ENCODE results near the gene TBKBP1. TPM values are rescaled to one million over a fixed set of nuclear protein-coding genes. Genes with fewer than 3 reads are reported as not detected.

TBKBP1 gene
- total and polyA plus RNA-seq, 8 donors: 2.9 to 14.3 (median 6.3) TPM

GRCh38 chr17:47702391-47702995, 8.5 kb downstream of the TBKBP1 start:
- Histone ChIP-seq H3K36me3 (peaks cover 9 to 39% (median 32%) of the 10 kb centered on the region in 4 donors), H3K4me1 (peaks cover 9 to 49% (median 18%) of the 10 kb centered on the region in 4 donors), H3K27me3 (no peaks in the 10 kb centered on the region), H3K4me3 (no peak overlapping the region), H3K27ac (no peak overlapping the region), H3K9me3 (no peaks in the 10 kb centered on the region)
- intact Hi-C loops (cut with DNase I; ENCODE audit: low total_unique reads): no loop called here
- DNase-seq: no peak
- WGBS, 5 donors: 84 to 92% (median 89%) methylated on average over 12 of the region's 12 CpGs
- TF ChIP-seq CTCF (IDR thresholded peaks at IDR 0.05) (no peak), POLR2A (IDR thresholded peaks at IDR 0.05) (no peak), POLR2AphosphoS5 (IDR thresholded peaks at IDR 0.05) (no peak), EP300 (IDR thresholded peaks at IDR 0.05) (no peak)

GRCh38 chr17:47703191-47703591, 9.2 kb downstream of the TBKBP1 start:
- intact Hi-C loops (cut with DNase I; ENCODE audit: low total_unique reads): no loop called here
- Histone ChIP-seq H3K27ac (no peak overlapping the region), H3K27me3 (no peaks in the 10 kb centered on the region), H3K4me3 (no peak overlapping the region), H3K36me3 (peaks cover 9 to 36% (median 32%) of the 10 kb centered on the region in 4 donors), H3K4me1 (peaks cover 14 to 56% (median 23%) of the 10 kb centered on the region in 4 donors), H3K9me3 (no peaks in the 10 kb centered on the region)
- TF ChIP-seq POLR2A (IDR thresholded peaks at IDR 0.05) (no peak), EP300 (IDR thresholded peaks at IDR 0.05) (no peak), CTCF (IDR thresholded peaks at IDR 0.05) (no peak), POLR2AphosphoS5 (IDR thresholded peaks at IDR 0.05) (no peak)
- no peak for DNase-seq
- 53 to 79% (median 68%) methylated on average over 15 of the region's 15 CpGs for WGBS, 5 donors

- 84 to 93% (median 88%) methylated on average over 5 of the region's 5 CpGs for WGBS, 5 donors
- TF ChIP-seq EP300 (IDR thresholded peaks at IDR 0.05) (no peak), POLR2AphosphoS5 (IDR thresholded peaks at IDR 0.05) (no peak), CTCF (IDR thresholded peaks at IDR 0.05) (no peak)
- intact Hi-C loops (cut with DNase I; ENCODE audit: low total_unique reads): no loop called here
- DNase-seq: no peak
- H3K27ac ChIP-seq: peak overlapping the region in 1 of 5 donors; percentile 22
- H3K27me3 ChIP-seq: no peaks in the 10 kb centered on the region
- peaks cover 9 to 36% (median 31%) of the 10 kb centered on the region in 4 donors for H3K36me3 ChIP-seq
- peaks cover 15 to 60% (median 27%) of the 10 kb centered on the region in 4 donors for H3K4me1 ChIP-seq
- no peak overlapping the region for H3K4me3 ChIP-seq
- no peaks in the 10 kb centered on the region for H3K9me3 ChIP-seq
These were observed 9.7 kb downstream of the TBKBP1 start for GRCh38 chr17:47703671-47704070.

GRCh38 chr17:47704116-47704515, 10.2 kb downstream of the TBKBP1 start:
- TF ChIP-seq POLR2A (IDR thresholded peaks at IDR 0.05) (no peak), CTCF (IDR thresholded peaks at IDR 0.05) (no peak), POLR2AphosphoS5 (IDR thresholded peaks at IDR 0.05) (no peak), EP300 (IDR thresholded peaks at IDR 0.05) (no peak)
- no peaks in the 10 kb centered on the region for H3K9me3 ChIP-seq
- DNase-seq: no peak
- peaks cover 15 to 60% (median 27%) of the 10 kb centered on the region in 4 donors for H3K4me1 ChIP-seq
- peaks cover 9 to 37% (median 30%) of the 10 kb centered on the region in 4 donors for H3K36me3 ChIP-seq
- intact Hi-C loops (cut with DNase I; ENCODE audit: low total_unique reads): no loop called here
- 66 to 85% (median 76%) methylated on average over 14 of the region's 14 CpGs for WGBS, 5 donors
- H3K4me3 ChIP-seq: no peak overlapping the region
- H3K27me3 ChIP-seq: no peaks in the 10 kb centered on the region
- H3K27ac ChIP-seq: peak overlapping the region in 1 of 5 donors; percentile 22
